Activated CD4-positive, alpha-beta T cell treated with anti-CD3 and anti-CD28 coated beads, Interleukin-2, amount 10 ng/mL, durations not matched to agents 7 days and 5 days (primary cell): ENCODE data around the gene SLC5A9. TPM values are rescaled to one million over a fixed set of nuclear protein-coding genes. Genes with fewer than 3 reads are reported as not detected.

ENCODE experiments used
- CTCF ChIA-PET: fragments of 350-600 bp; sonication (Branson Sonifier 250); formaldehyde crosslinking; loops from one replicate; lab custom pipeline; 2021; ENCODE audit warnings: antibody characterized with exemption; lab: Charles Lee
- POLR2A ChIA-PET: fragments of 350-600 bp; sonication (Branson Sonifier 250); formaldehyde crosslinking; loops from one replicate; lab custom pipeline; 2021; ENCODE audit warnings: antibody characterized with exemption; lab: Charles Lee
- DNase-seq: peaks from one replicate; pipeline ENCODE4 v3.0.0-alpha.2; 2020
- H3K27ac Mint-ChIP-seq: one replicate; pipeline ENCODE4 v1.8.0; 2021; ENCODE audit warnings: mild to moderate bottlenecking, moderate library complexity, mixed read lengths
- H3K27me3 Mint-ChIP-seq: one replicate; pipeline ENCODE4 v1.8.0; 2021; ENCODE audit warnings: mixed read lengths
- H3K36me3 Mint-ChIP-seq: one replicate; pipeline ENCODE4 v1.8.0; 2021; ENCODE audit warnings: low read depth, mixed read lengths
- H3K4me1 Mint-ChIP-seq: one replicate; pipeline ENCODE4 v1.8.0; 2021; ENCODE audit warnings: mixed read lengths
- H3K4me3 Mint-ChIP-seq: one replicate; pipeline ENCODE4 v1.8.0; 2021; ENCODE audit warnings: mild to moderate bottlenecking, moderate library complexity, mixed read lengths
- H3K9me3 Mint-ChIP-seq: one replicate; pipeline ENCODE4 v1.8.0; 2021; ENCODE audit warnings: mixed read lengths
- total RNA-seq, 2 experiments: library from RNA; stranded (reverse); gene quantifications; one replicate each; pipeline ENCODE4 v1.2.3, GENCODE V29; 2021

Gene SLC5A9
- total RNA-seq, 2 experiments from 2014 or later = not detected

- H3K4me1 Mint-ChIP-seq = peaks cover 3% of the 10 kb centered on the region
Measured at GRCh38 chr1:48232722-48233121, 10.2 kb downstream of the SLC5A9 start.

GRCh38 chr1:48233666-48234485, 11.4 kb downstream of the SLC5A9 start:
- no peaks in the 10 kb centered on the region for H3K27me3 Mint-ChIP-seq
- no peak for DNase-seq
- POLR2A ChIA-PET = no interaction called here
- no peaks in the 10 kb centered on the region for H3K36me3 Mint-ChIP-seq
- no peak overlapping the region for H3K27ac Mint-ChIP-seq
- H3K4me1 Mint-ChIP-seq = no peaks in the 10 kb centered on the region
- no peaks in the 10 kb centered on the region for H3K9me3 Mint-ChIP-seq
- CTCF ChIA-PET = no interaction called here
- H3K4me3 Mint-ChIP-seq = no peak overlapping the region

More at GRCh38 chr1:48232722-48233121, 10.2 kb downstream of the SLC5A9 start:
- no peak overlapping the region for H3K4me3 Mint-ChIP-seq
- H3K27me3 Mint-ChIP-seq = no peaks in the 10 kb centered on the region
- POLR2A ChIA-PET = no interaction called here
- no peaks in the 10 kb centered on the region for H3K36me3 Mint-ChIP-seq
- H3K27ac Mint-ChIP-seq = no peak overlapping the region
- DNase-seq = no peak
- CTCF ChIA-PET = no interaction called here
- no peaks in the 10 kb centered on the region for H3K9me3 Mint-ChIP-seq

- Mint-ChIP-seq H3K4me1 (no peaks in the 10 kb centered on the region), H3K27me3 (no peaks in the 10 kb centered on the region), H3K36me3 (no peaks in the 10 kb centered on the region), H3K4me3 (no peak overlapping the region), H3K27ac (no peak overlapping the region), H3K9me3 (no peaks in the 10 kb centered on the region)
- ChIA-PET POLR2A (no interaction called here), CTCF (interaction anchor here (0.6 to 1.4 kb wide), 3 partner anchors 10 to 130 kb away, joined by 3 to 4 read pairs (median 3); no protein-coding TSS in a partner anchor)
- no peak for DNase-seq
Measured at GRCh38 chr1:48235652-48236051, 13.1 kb downstream of the SLC5A9 start.

- DNase-seq = peak; percentile 27
- CTCF ChIA-PET = no interaction called here
- Mint-ChIP-seq H3K9me3 (no peaks in the 10 kb centered on the region), H3K4me1 (no peaks in the 10 kb centered on the region), H3K4me3 (no peak overlapping the region), H3K27me3 (no peaks in the 10 kb centered on the region), H3K27ac (no peak overlapping the region), H3K36me3 (no peaks in the 10 kb centered on the region)
- POLR2A ChIA-PET = no interaction called here
Measured at GRCh38 chr1:48236716-48237470, 14.4 kb downstream of the SLC5A9 start.

- ChIA-PET POLR2A (no interaction called here), CTCF (no interaction called here)
Measured at GRCh38 chr1:48242141-48242736, 19.7 kb downstream of the SLC5A9 start.

GRCh38 chr1:48245106-48245505, 22.6 kb downstream of the SLC5A9 start:
- Mint-ChIP-seq H3K4me3 (no peak overlapping the region), H3K27ac (no peak overlapping the region), H3K27me3 (peaks cover 3% of the 10 kb centered on the region), H3K36me3 (no peaks in the 10 kb centered on the region), H3K4me1 (no peaks in the 10 kb centered on the region), H3K9me3 (no peaks in the 10 kb centered on the region)
- CTCF ChIA-PET = no interaction called here
- no peak for DNase-seq
- POLR2A ChIA-PET = no interaction called here

More at GRCh38 chr1:48242141-48242736, 19.7 kb downstream of the SLC5A9 start:
- H3K27ac Mint-ChIP-seq = no peak overlapping the region
- no peak overlapping the region for H3K4me3 Mint-ChIP-seq
- no peaks in the 10 kb centered on the region for H3K27me3 Mint-ChIP-seq
- no peak for DNase-seq
- H3K4me1 Mint-ChIP-seq = no peaks in the 10 kb centered on the region
- no peaks in the 10 kb centered on the region for H3K9me3 Mint-ChIP-seq
- no peaks in the 10 kb centered on the region for H3K36me3 Mint-ChIP-seq

DNA sequence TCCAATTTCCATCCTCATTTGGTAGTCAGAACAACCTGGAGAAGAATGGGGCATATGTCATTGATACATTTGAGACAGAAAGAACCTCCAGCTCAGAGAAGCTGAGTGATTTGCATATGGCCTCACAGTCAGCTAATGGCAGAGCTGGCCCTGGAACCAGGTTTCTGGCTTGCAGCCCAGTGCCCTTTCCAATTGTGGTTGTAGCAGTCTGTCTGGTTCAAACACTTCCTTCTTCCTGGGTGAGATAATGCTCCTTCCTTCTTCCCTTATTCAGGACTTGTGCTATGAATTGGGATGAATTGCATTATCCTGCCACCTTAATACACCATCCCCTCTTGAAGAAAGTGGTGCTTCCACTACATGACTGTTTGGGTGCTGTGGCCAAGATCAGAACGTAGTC, 24.2 kb downstream of the SLC5A9 start:
- CTCF ChIA-PET = no interaction called here
- Mint-ChIP-seq H3K9me3 (no peaks in the 10 kb centered on the region), H3K4me1 (peaks cover under 1% of the 10 kb centered on the region), H3K36me3 (no peaks in the 10 kb centered on the region), H3K27ac (no peak overlapping the region), H3K27me3 (peaks cover 3% of the 10 kb centered on the region), H3K4me3 (no peak overlapping the region)
- DNase-seq = no peak
- POLR2A ChIA-PET = no interaction called here

GRCh38 chr1:48248356-48248755, 25.8 kb downstream of the SLC5A9 start:
- Mint-ChIP-seq H3K4me3 (no peak overlapping the region), H3K36me3 (no peaks in the 10 kb centered on the region), H3K9me3 (no peaks in the 10 kb centered on the region), H3K27me3 (peaks cover 3% of the 10 kb centered on the region), H3K27ac (no peak overlapping the region), H3K4me1 (peaks cover 8% of the 10 kb centered on the region)
- CTCF ChIA-PET = no interaction called here
- POLR2A ChIA-PET = no interaction called here
- no peak for DNase-seq

DNA sequence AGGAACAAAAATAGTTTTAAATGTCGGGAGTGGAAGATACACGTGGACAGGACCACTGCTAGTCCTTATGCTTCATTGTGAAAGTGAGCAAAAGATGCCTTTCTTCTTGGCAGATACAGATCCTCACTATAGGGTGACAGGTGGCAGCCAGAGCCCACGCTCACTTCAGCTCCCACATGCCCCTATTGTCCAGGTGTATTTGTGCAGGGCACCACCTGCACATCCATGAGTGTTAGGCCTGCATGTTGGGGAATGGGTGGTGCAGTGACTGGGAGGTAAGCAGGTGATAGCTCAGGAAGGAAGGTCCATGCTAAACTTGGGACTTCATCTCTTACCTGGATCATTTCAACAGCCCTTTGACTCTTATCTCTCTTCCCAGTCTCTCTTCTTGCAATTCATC, 27.4 kb downstream of the SLC5A9 start:
- Mint-ChIP-seq H3K4me1 (peaks cover 8% of the 10 kb centered on the region), H3K36me3 (no peaks in the 10 kb centered on the region)
- CTCF ChIA-PET = no interaction called here

DNA sequence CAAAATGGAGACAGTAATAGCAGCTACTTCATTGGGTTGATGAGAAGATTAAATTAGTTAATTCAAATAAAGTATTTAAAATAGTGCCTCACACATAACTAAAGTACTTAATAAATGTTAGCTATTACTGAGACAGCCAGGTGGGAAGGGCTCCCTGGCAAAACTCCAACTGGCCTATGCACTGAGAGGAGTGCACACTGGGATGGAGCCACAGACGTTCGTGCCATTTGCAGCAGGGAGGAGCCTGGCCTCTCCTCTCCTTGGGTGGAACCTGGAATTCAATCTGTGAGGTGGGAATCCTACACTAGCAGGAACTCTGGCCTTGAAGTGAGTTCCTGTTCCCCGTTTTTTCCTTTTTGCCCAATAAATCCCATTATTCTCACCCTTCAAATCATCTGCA, 28.1 kb downstream of the SLC5A9 start:
- H3K36me3 Mint-ChIP-seq = no peaks in the 10 kb centered on the region
- ChIA-PET CTCF (no interaction called here), POLR2A (no interaction called here)
- no peak overlapping the region for H3K4me3 Mint-ChIP-seq
- no peaks in the 10 kb centered on the region for H3K9me3 Mint-ChIP-seq
- no peak overlapping the region for H3K27ac Mint-ChIP-seq
- H3K4me1 Mint-ChIP-seq = peaks cover 8% of the 10 kb centered on the region
- DNase-seq = no peak
- H3K27me3 Mint-ChIP-seq = peaks cover 3% of the 10 kb centered on the region

More for the DNA sequence above, 27.4 kb downstream of the SLC5A9 start:
- POLR2A ChIA-PET = no interaction called here
- Mint-ChIP-seq H3K9me3 (no peaks in the 10 kb centered on the region), H3K4me3 (no peak overlapping the region), H3K27me3 (peaks cover 3% of the 10 kb centered on the region), H3K27ac (no peak overlapping the region)
- DNase-seq = no peak

- no peak for DNase-seq
- Mint-ChIP-seq H3K4me1 (peaks cover 8% of the 10 kb centered on the region), H3K27me3 (peaks cover 8% of the 10 kb centered on the region), H3K27ac (no peak overlapping the region), H3K4me3 (no peak overlapping the region), H3K9me3 (no peaks in the 10 kb centered on the region), H3K36me3 (no peaks in the 10 kb centered on the region)
- CTCF ChIA-PET = no interaction called here
- POLR2A ChIA-PET = no interaction called here
Measured at GRCh38 chr1:48251323-48251722, 28.8 kb downstream of the SLC5A9 start.

DNA sequence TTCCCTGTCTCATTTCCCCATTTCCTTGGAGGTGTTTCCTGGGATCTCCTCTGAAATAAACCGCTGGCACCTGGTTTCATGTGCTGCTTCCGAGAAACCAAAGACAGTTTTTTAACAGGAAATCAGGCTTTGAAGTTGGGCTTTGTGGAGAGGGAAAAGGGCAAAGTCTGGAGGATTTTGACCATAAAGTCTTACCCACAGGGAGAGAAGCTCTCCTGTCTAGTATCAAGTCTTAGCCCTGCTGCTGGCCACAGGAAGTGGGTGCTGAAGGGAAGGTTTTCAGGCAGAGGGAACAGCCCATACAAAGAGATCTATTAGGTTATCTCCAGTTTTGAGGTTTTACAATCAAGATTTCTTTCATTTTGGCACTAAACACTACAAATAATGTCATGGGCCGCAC, 29.3 kb downstream of the SLC5A9 start:
- Mint-ChIP-seq H3K9me3 (no peaks in the 10 kb centered on the region), H3K27me3 (peaks cover 8% of the 10 kb centered on the region), H3K36me3 (no peaks in the 10 kb centered on the region), H3K4me1 (peaks cover 8% of the 10 kb centered on the region), H3K4me3 (no peak overlapping the region), H3K27ac (no peak overlapping the region)
- POLR2A ChIA-PET = no interaction called here
- DNase-seq = no peak
- CTCF ChIA-PET = no interaction called here

- ChIA-PET POLR2A (no interaction called here), CTCF (no interaction called here)
- H3K4me3 Mint-ChIP-seq = no peak overlapping the region
- no peak for DNase-seq
- no peaks in the 10 kb centered on the region for H3K36me3 Mint-ChIP-seq
- no peaks in the 10 kb centered on the region for H3K9me3 Mint-ChIP-seq
- H3K27ac Mint-ChIP-seq = no peak overlapping the region
- peaks cover 8% of the 10 kb centered on the region for H3K4me1 Mint-ChIP-seq
- peaks cover 10% of the 10 kb centered on the region for H3K27me3 Mint-ChIP-seq
Measured at GRCh38 chr1:48254254-48254653, 31.7 kb downstream of the SLC5A9 start.
